Adrenal gland (tissue), 19 donors: ENCODE data around the gene CDX2. TPM values are rescaled to one million over a fixed set of nuclear protein-coding genes. Genes with fewer than 3 reads are reported as not detected.

ENCODE experiments used
- DNase-seq, 7 donors: peaks; one replicate each; pipeline ENCODE4 v3.0.0-alpha.2; 2019 to 2020
- H3K27ac ChIP-seq, 5 donors: fragments of 200-600 bp; sonication (generic) in 4 of 5; 1 replicate in 3 of 5; 2 replicates in 2 of 5; pipeline versions ENCODE4 v1.5.1 to v1.8.0; 2016 to 2020; ENCODE audit warnings: mild to moderate bottlenecking in 1 of 5
- H3K27me3 ChIP-seq: fragments of 200-600 bp; 2 replicates; pipeline ENCODE4 v1.8.0; 2021
- H3K36me3 ChIP-seq, 2 donors: fragments of 200-600 bp; replicated peaks in 1 of 2; 1 replicate in 1 of 2; 2 replicates in 1 of 2; pipeline versions ENCODE4 v1.5.1 to v1.8.0; 2018 to 2022
- H3K4me1 ChIP-seq, 2 donors: fragments of 200-600 bp; replicated peaks in 1 of 2; 1 replicate in 1 of 2; 2 replicates in 1 of 2; pipeline versions ENCODE4 v1.5.1 to v1.8.0; 2018 to 2021
- H3K4me3 ChIP-seq, 4 donors: fragments of 200-600 bp; sonication (generic) in 3 of 4; one replicate each; pipeline ENCODE4 v1.5.1; 2016 to 2018
- H3K9me3 ChIP-seq, 3 donors: fragments of 200-600 bp; sonication (generic) in 1 of 3; replicated peaks in 1 of 3; 1 replicate in 2 of 3; 2 replicates in 1 of 3; pipeline versions ENCODE4 v1.5.1 to v1.8.0; 2016 to 2021
- POLR2A ChIP-seq, 2 donors: fragments of 450-650 bp; IDR thresholded peaks; one replicate each; pipeline ENCODE4 v1.6.1; 2017; ENCODE audit warnings: antibody characterized with exemption in 2 of 2, mild to moderate bottlenecking in 2 of 2, moderate library complexity in 1 of 2
- WGBS, 4 donors: extraction: QIAGEN DNeasy Blood & Tissue Kit in 2 of 4; methylation state at CpG; one replicate each; pipeline versions ENCODE4 v1.1.5 to v1.1.7; 2013 to 2017; 5-methylcytosine and 5-hydroxymethylcytosine counted together
- intact Hi-C, 2 donors: fragments of 100-400 bp; cut with DNase I; formaldehyde crosslinking; loops; one replicate each; pipeline versions ENCODE4 v1.14.1 to v1.15.0; 2022 to 2023
- long read RNA-seq, 10 donors: library from polyadenylated mRNA in 3 of 10; unstranded in 2 of 10; stranded (forward) in 1 of 10; transcript quantifications; one replicate each; pipeline ENCODE4 v2.0.0 and lab custom pipeline, GENCODE V29; 2021 to 2026
- polyA plus RNA-seq, 3 donors: library from polyadenylated mRNA; stranded (reverse); fragments of 200-250 nt in 2 of 3; fragments of 350-450 nt in 1 of 3; fragmentation: Illumina TruSeq in 1 of 3; extraction: RNeasy Lipid Tissue Mini Kit (QIAGEN cat#74804) in 1 of 3; gene quantifications; one replicate each; pipeline ENCODE4 v1.2.3, GENCODE V29; 2013 to 2014
- total RNA-seq, 9 donors: library from RNA; depleted of rRNA in 4 of 9; stranded (reverse); fragments of >200 nt in 4 of 9; fragments of 120-200 nt in 1 of 9; fragmentation: NEBNext Ultra II Directional in 1 of 9; extraction: Animal tissue kit (Norgen Biotek cat#: 25700) in 1 of 9; gene quantifications; one replicate each; pipeline versions ENCODE4 v1.1.0 to v1.2.4, GENCODE V29; 2013 to 2023
- TF ChIP-seq, protein P1 (sequence below), 6 experiments: fragments of 450-650 bp in 4 of 6; fragments of 200-600 bp in 2 of 6; sonication (generic) in 1 of 6; IDR thresholded peaks; 1 replicate in 5 of 6; 2 replicates in 1 of 6; pipeline versions ENCODE4 v1.5.1 to v1.8.0; 2016 to 2021; ENCODE audit warnings: antibody characterized with exemption in 6 of 6, mild to moderate bottlenecking in 2 of 6, moderate library complexity in 1 of 6
- donor health status: healthy with polysubstance abuse.
- donor health status: Bipolar disorder and iron deficiency.
- donor health status: DM: yes; HTN: yes; CAD: no.
- donor health status: DM: no; HTN: no; CAD: no.
- donor health status: DM: no; HTN: no; CAD: no.
- donor health status: DM: yes; HTN: yes; CAD: no.

The CDX2 gene, protein sequence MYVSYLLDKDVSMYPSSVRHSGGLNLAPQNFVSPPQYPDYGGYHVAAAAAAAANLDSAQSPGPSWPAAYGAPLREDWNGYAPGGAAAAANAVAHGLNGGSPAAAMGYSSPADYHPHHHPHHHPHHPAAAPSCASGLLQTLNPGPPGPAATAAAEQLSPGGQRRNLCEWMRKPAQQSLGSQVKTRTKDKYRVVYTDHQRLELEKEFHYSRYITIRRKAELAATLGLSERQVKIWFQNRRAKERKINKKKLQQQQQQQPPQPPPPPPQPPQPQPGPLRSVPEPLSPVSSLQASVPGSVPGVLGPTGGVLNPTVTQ
- under 1 TPM in 1 of 9 donors, not detected in 8; 0.14 TPM for total RNA-seq
- polyA plus RNA-seq = under 1 TPM in 1 of 3 donors, not detected in 2; 0.08 TPM
- long read RNA-seq, donor 1 = 0 reads
- long read RNA-seq, donor 2 = 0 reads
- long read RNA-seq, donor 3 = 0 reads
- long read RNA-seq, donor 4 = 0 reads
- long read RNA-seq, donor 5 = 0 reads
- long read RNA-seq, donor 6 = 0 reads
- long read RNA-seq, donor 7 = 0 reads
- long read RNA-seq, donor 8 = 0 reads
- long read RNA-seq, donor 9 = 0 reads
- long read RNA-seq, donor 10 = 0 reads

DNA sequence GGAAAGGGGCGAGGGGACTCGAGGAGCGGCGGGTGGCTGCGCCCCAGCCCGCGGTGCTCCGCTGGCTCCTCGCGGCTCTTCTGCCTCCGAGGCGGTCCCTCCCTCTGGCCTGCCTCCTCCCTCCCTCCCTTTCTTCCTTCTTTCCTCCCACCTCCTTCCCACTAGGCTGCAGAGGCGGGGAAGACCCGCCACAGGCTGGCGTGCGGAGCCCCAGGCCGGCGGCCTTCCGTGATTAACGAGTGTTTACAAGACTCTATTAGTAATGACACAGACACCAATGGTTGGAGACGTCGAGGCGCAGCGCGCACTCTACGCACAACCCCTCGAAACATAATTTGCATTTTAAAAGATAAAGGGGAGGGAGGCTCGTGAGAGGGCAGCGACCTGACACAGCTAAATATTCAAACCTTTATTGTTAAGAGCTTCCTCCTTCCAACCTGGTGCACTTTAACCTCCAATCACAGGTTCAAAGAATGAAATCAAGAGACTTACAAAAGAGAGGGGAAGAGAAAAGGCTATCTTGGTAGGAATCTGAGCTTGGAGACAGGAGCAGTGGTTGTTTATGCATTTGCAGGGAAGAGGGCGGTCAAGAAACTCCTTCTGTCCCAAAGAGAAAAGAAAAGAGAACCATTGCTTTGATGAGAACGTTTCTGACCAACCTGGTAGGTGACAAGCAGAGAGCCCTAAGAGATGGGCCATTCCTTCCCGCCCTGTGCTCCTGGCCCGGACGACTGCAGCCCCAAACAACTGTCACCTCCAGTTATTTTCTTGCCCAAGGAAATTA is at the start of gene CDX2:
CDX2 (minus strand) TSS at position 234 of the 784 bp plus-strand sequence. CDS start 309 bp downstream, outside the sequence.
- no peak for DNase-seq
- no peak within 1 kb of the TSS for H3K27ac ChIP-seq
- no peaks in the 10 kb centered on the region for H3K36me3 ChIP-seq
- WGBS, 4 donors = 4 to 8% (median 4%) methylated on average over 22 to 34 of the region's 34 CpGs
- TF ChIP-seq, protein P1, sequence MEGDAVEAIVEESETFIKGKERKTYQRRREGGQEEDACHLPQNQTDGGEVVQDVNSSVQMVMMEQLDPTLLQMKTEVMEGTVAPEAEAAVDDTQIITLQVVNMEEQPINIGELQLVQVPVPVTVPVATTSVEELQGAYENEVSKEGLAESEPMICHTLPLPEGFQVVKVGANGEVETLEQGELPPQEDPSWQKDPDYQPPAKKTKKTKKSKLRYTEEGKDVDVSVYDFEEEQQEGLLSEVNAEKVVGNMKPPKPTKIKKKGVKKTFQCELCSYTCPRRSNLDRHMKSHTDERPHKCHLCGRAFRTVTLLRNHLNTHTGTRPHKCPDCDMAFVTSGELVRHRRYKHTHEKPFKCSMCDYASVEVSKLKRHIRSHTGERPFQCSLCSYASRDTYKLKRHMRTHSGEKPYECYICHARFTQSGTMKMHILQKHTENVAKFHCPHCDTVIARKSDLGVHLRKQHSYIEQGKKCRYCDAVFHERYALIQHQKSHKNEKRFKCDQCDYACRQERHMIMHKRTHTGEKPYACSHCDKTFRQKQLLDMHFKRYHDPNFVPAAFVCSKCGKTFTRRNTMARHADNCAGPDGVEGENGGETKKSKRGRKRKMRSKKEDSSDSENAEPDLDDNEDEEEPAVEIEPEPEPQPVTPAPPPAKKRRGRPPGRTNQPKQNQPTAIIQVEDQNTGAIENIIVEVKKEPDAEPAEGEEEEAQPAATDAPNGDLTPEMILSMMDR (IDR thresholded peaks at IDR 0.05) = no peak
- no peak for TF ChIP-seq POLR2A (IDR thresholded peaks at IDR 0.05)
- no peaks in the 10 kb centered on the region for H3K9me3 ChIP-seq
- H3K4me3 ChIP-seq = no peak within 1 kb of the TSS
- H3K27me3 ChIP-seq = peaks cover 87% of the 10 kb centered on the region
- no peaks in the 10 kb centered on the region for H3K4me1 ChIP-seq
- intact Hi-C loops = no loop called here

DNA sequence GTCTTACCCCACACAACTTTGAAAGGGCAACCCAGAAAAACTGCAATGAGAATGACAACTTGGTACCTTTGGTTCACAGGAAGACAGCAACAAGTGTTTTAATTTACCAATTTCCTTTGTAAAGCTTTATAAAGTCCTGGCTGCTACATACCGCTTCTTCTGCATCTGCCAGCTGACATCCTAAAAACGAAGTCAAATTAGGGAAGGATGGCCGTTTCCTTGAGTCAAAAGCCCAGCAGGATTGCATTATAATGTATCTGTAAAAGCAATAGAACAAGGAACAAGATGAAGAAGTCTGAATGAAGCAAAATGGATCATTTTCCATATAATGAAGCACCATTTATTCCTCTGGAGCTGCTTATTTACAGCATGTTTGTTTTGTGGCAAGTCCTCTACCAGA is 45.2 kb upstream of the CDX2 start:
- no peak for TF ChIP-seq POLR2A (IDR thresholded peaks at IDR 0.05)
- TF ChIP-seq, protein P1 (IDR thresholded peaks at IDR 0.05) = no peak
- H3K4me3 ChIP-seq = no peak overlapping the region
- no peak for DNase-seq
- H3K4me1 ChIP-seq = no peaks in the 10 kb centered on the region
- WGBS, 4 donors = 37 to 54% (median 45%) methylated on average over 3 of the region's 3 CpGs
- H3K27ac ChIP-seq = no peak overlapping the region
- H3K27me3 ChIP-seq = no peaks in the 10 kb centered on the region
- intact Hi-C loops = no loop called here
- no peaks in the 10 kb centered on the region for H3K9me3 ChIP-seq
- no peaks in the 10 kb centered on the region for H3K36me3 ChIP-seq

DNA sequence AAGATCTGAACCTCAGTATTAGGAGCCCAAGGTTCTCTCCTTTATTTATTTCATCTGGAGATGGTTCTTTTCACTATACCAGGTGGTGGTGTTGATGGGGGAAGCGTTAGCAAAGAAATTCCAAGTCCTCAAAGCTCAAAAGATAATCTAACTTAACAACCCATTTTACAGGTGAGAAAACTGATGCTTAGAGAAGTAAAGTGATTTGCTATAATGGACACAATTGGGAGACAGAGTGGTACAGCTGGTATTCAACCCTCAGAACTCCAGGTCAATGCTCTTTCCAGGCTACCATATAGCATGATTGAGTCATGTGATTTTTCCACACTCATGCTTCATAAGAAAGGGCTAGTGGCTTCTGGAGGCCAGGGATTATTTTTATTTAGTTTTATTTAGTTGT is 44.4 kb upstream of the CDX2 start:
- H3K27ac ChIP-seq = no peak overlapping the region
- H3K36me3 ChIP-seq = no peaks in the 10 kb centered on the region
- H3K27me3 ChIP-seq = no peaks in the 10 kb centered on the region
- no peak for DNase-seq
- no peak for TF ChIP-seq POLR2A (IDR thresholded peaks at IDR 0.05)
- TF ChIP-seq, protein P1 (IDR thresholded peaks at IDR 0.05) = no peak
- H3K4me1 ChIP-seq = no peaks in the 10 kb centered on the region
- H3K9me3 ChIP-seq = no peaks in the 10 kb centered on the region
- intact Hi-C loops = no loop called here
- no peak overlapping the region for H3K4me3 ChIP-seq
- 67 to 100% (median 88%) methylated on average over 1 of the region's 1 CpG for WGBS, 4 donors

DNA sequence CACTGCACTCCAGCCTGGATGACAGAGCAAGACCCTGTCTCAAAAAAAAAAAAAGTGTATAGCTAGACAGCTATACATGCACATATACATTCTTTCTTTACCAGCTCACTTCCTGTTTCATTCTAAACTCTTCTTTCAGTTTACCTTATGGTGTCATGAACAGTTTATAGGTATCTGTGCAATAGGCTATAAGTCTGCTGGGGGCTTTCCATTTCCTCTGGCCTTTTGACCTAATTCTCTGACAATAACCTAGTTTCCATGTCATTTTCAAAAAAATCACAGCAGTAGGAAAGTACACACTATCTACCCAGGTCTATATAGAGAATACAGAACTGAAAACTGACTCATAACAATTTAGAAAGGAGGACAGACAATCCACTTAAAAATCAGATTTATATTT is 43.8 kb upstream of the CDX2 start:
- TF ChIP-seq POLR2A (IDR thresholded peaks at IDR 0.05) = no peak
- TF ChIP-seq, protein P1 (IDR thresholded peaks at IDR 0.05) = no peak
- no peaks in the 10 kb centered on the region for H3K9me3 ChIP-seq
- intact Hi-C loops = no loop called here
- H3K4me1 ChIP-seq = no peaks in the 10 kb centered on the region
- no peak for DNase-seq
- H3K4me3 ChIP-seq = no peak overlapping the region
- H3K36me3 ChIP-seq = no peaks in the 10 kb centered on the region
- H3K27ac ChIP-seq = no peak overlapping the region
- no peaks in the 10 kb centered on the region for H3K27me3 ChIP-seq
